Astrocyte of the cerebellum (primary cell): Measurements from ENCODE around the gene OTOS.

Source experiments
- DNase-seq: peaks from one replicate; pipeline ENCODE4 v3.0.0-alpha.2; 2011; ENCODE audit warnings: low read depth
- H3K4me3 ChIP-seq: 2 replicates; pipeline ENCODE4 v1.5.1; 2011; ENCODE audit warnings: mild to moderate bottlenecking, low read depth, low read length, moderate library complexity
- in situ Hi-C: cut with HindIII; loops from 2 replicates; pipeline ENCODE4 v1.10.0; 2017; ENCODE audit warnings: low sequenced_read_pairs
- TF ChIP-seq, protein P1 (sequence below): IDR thresholded peaks from 2 replicates; pipeline ENCODE4 v1.5.1; 2012; ENCODE audit warnings: low read length, low read depth, moderate library complexity, mild to moderate bottlenecking; ENCODE audit errors: missing control alignments

Gene OTOS

DNA sequence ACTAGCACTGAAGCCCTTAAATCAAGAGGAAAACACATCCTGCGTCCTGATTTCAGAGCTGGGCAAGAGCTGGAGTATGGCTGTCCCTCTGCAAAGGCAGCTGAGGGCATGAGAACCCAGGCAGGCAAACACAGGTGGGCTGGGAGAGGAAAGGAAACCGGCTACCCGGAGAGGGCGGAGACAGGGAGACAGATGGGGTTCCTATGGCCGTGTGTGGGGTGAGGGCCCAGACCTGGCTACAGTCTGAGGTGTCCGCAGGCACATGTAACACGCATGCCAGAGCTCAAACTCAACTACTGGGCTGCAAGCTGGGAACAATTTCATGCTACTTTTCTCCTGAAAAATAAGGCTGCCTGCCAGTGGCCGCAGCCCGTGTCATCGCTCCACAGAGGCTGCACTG, 7.1 kb downstream of the OTOS start:
- no peak overlapping the region for H3K4me3 ChIP-seq
- TF ChIP-seq, protein P1, sequence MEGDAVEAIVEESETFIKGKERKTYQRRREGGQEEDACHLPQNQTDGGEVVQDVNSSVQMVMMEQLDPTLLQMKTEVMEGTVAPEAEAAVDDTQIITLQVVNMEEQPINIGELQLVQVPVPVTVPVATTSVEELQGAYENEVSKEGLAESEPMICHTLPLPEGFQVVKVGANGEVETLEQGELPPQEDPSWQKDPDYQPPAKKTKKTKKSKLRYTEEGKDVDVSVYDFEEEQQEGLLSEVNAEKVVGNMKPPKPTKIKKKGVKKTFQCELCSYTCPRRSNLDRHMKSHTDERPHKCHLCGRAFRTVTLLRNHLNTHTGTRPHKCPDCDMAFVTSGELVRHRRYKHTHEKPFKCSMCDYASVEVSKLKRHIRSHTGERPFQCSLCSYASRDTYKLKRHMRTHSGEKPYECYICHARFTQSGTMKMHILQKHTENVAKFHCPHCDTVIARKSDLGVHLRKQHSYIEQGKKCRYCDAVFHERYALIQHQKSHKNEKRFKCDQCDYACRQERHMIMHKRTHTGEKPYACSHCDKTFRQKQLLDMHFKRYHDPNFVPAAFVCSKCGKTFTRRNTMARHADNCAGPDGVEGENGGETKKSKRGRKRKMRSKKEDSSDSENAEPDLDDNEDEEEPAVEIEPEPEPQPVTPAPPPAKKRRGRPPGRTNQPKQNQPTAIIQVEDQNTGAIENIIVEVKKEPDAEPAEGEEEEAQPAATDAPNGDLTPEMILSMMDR = no peak
- no peak for DNase-seq
- in situ Hi-C loops = no loop called here

GRCh38 chr2:240132651-240132980, 7.8 kb downstream of the OTOS start:
- no peak overlapping the region for H3K4me3 ChIP-seq
- no peak for DNase-seq
- in situ Hi-C loops = no loop called here
- TF ChIP-seq, protein P1 = no peak

DNA sequence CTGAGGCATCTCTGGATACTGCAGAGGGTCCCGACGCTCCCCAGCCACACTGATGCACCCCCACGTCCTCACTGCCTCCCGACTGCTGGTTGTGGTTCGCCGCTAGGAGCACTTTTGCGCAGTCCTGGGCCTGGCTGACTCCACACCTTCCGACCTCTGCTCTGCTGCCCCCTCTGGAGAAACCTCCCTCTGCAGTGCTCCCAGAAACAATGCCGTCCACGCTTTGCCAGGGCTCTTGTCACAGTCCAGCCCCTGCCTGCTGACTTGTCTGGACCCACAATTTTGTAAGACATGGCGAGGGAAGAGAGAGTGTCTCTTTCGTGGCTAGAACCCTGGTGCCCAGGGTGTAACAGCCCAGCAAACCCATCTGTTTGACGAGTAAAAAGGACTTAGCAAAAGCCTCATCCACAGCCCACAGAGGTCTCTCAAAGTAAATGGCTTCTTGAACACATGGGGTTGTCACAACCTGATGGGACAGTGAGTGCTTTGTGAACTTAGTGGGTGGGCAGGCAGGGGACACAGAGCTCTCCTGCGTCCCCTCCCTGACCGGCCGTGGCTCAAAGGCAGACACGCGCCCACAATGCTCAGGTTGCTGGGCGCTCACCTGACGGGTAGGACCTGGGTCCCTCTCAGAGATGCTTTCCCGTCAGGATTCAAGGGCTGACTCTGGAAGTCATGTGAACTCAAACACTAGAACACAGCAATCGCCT, 8.4 kb downstream of the OTOS start:
- TF ChIP-seq, protein P1 = no peak
- in situ Hi-C loops = no loop called here
- no peak for DNase-seq
- no peak overlapping the region for H3K4me3 ChIP-seq

GRCh38 chr2:240131296-240131695, 9.2 kb downstream of the OTOS start:
- TF ChIP-seq, protein P1 = no peak
- DNase-seq = no peak
- H3K4me3 ChIP-seq = no peak overlapping the region
- in situ Hi-C loops = no loop called here

DNA sequence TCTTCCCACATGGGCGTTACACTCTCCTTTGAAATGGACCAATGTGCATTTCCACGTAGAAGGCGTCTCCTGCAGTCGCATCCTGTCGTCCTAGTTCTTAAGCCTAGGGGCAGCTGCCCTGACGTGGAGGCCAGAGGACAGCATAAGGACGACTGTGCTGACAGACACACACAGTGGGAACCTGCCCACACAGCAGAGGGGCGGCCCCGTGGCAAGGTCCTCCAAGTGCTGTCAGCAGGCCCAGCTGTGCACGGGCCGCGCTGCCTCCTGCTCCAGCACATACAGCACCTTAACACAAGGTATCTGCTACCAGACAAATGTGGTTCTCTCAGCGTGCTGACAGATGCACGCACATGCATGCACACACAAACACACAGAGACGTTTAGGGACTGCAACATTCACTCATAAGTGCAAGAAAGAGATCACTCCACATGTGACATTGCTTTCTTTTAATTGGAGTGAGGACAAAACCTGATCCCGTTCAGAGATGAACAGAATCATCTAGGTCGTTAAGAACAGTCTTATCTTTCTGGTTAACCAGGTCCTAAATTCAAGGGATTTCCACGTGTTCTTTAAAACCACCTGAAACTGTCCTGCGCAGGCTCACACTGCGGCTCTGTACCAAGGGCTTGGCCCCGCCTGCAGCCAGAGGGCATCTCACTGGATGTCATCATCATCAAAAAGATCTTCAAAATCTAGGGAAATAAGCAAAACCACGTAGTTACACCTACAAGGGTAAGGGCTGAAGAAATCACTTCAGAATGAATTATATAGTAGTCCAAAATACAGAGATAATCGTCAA, 9.9 kb downstream of the OTOS start:
- in situ Hi-C loops = no loop called here
- no peak overlapping the region for H3K4me3 ChIP-seq
- TF ChIP-seq, protein P1 = no peak
- DNase-seq = no peak

GRCh38 chr2:240129731-240130392, 10.6 kb downstream of the OTOS start:
- no peak overlapping the region for H3K4me3 ChIP-seq
- DNase-seq = no peak
- in situ Hi-C loops = no loop called here
- TF ChIP-seq, protein P1 = no peak
